Liver (tissue), 9 donors: Measurements from ENCODE around the gene SIT1. TPM values are rescaled to one million over a fixed set of nuclear protein-coding genes. Genes with fewer than 3 reads are reported as not detected.

Source experiments
- DNase-seq: peaks from one replicate; pipeline ENCODE4 v3.0.0-alpha.2; 2017; ENCODE audit warnings: low spot score
- H3K27ac ChIP-seq, 2 donors: one replicate each; pipeline ENCODE4 v1.7.0; 2013; ENCODE audit warnings: inconsistent platforms in 2 of 2, low read length in 2 of 2, control low read depth in 1 of 2, low read depth in 1 of 2, mild to moderate bottlenecking in 1 of 2
- H3K27me3 ChIP-seq, 4 donors: one replicate each; pipeline versions ENCODE4 v1.6.1 to v1.7.0; 2013; ENCODE audit warnings: low read length in 3 of 4, inconsistent platforms in 1 of 4, mild to moderate bottlenecking in 1 of 4, moderate library complexity in 1 of 4; ENCODE audit not compliant: control insufficient read depth in 4 of 4, insufficient read depth in 4 of 4
- H3K36me3 ChIP-seq, 4 donors: one replicate each; pipeline versions ENCODE4 v1.6.1 to v1.7.0; 2013; ENCODE audit warnings: low read length in 3 of 4, mild to moderate bottlenecking in 3 of 4, low read depth in 1 of 4, moderate library complexity in 1 of 4; ENCODE audit not compliant: control insufficient read depth in 4 of 4, insufficient read depth in 3 of 4
- H3K4me1 ChIP-seq, 4 donors: one replicate each; pipeline versions ENCODE4 v1.6.1 to v1.7.0; 2013; ENCODE audit warnings: low read length in 3 of 4, mild to moderate bottlenecking in 3 of 4, moderate library complexity in 1 of 4; ENCODE audit not compliant: control insufficient read depth in 4 of 4, insufficient read depth in 4 of 4
- H3K4me3 ChIP-seq, 3 donors: one replicate each; pipeline versions ENCODE4 v1.6.1 to v1.7.0; 2013; ENCODE audit warnings: low read length in 3 of 3, control low read depth in 1 of 3, low read depth in 1 of 3, mild to moderate bottlenecking in 1 of 3
- H3K9ac ChIP-seq, 2 donors: one replicate each; pipeline ENCODE4 v1.7.0; 2013; ENCODE audit warnings: low read length in 2 of 2, mild to moderate bottlenecking in 2 of 2, moderate library complexity in 2 of 2, control low read depth in 1 of 2, low read depth in 1 of 2
- H3K9me3 ChIP-seq, 4 donors: one replicate each; pipeline versions ENCODE4 v1.6.1 to v1.7.0; 2013; ENCODE audit warnings: low read length in 3 of 4; ENCODE audit not compliant: control insufficient read depth in 4 of 4
- EGR1 ChIP-seq, 2 donors: IDR thresholded peaks; 2 replicates each; pipeline ENCODE4 v1.6.1; 2016 to 2018; ENCODE audit warnings: antibody characterized with exemption in 2 of 2, low read depth in 2 of 2
- FOXA2 ChIP-seq: IDR thresholded peaks from 2 replicates; pipeline ENCODE4 v1.6.1; 2016; ENCODE audit warnings: antibody characterized with exemption
- GABPA ChIP-seq, 2 donors: IDR thresholded peaks in 1 of 2; conservative IDR thresholded peaks in 1 of 2; 2 replicates each; pipeline ENCODE4 v1.6.1; 2016; ENCODE audit warnings: antibody characterized with exemption in 2 of 2, mild to moderate bottlenecking in 1 of 2, moderate library complexity in 1 of 2
- HNF4A ChIP-seq, 2 donors: conservative IDR thresholded peaks; 2 replicates each; pipeline ENCODE4 v1.6.1; 2016; ENCODE audit warnings: antibody characterized with exemption in 2 of 2, mild to moderate bottlenecking in 2 of 2
- JUND ChIP-seq, 2 donors: IDR thresholded peaks; 2 replicates each; pipeline ENCODE4 v1.6.1; 2016; ENCODE audit warnings: antibody characterized with exemption in 2 of 2
- NR2F2 ChIP-seq: IDR thresholded peaks from 2 replicates; pipeline ENCODE4 v1.6.1; 2016; ENCODE audit warnings: antibody characterized with exemption
- RAD21 ChIP-seq, 2 donors: IDR thresholded peaks; 2 replicates each; pipeline ENCODE4 v1.6.1; 2016; ENCODE audit warnings: antibody characterized with exemption in 2 of 2, mild to moderate bottlenecking in 2 of 2
- RXRA ChIP-seq, 2 donors: IDR thresholded peaks; 2 replicates each; pipeline ENCODE4 v1.6.1; 2017 to 2018; ENCODE audit warnings: antibody characterized with exemption in 2 of 2, mild to moderate bottlenecking in 1 of 2
- SP1 ChIP-seq: IDR thresholded peaks from 2 replicates; pipeline ENCODE4 v1.6.1; 2018; ENCODE audit warnings: antibody characterized with exemption, mild to moderate bottlenecking
- TAF1 ChIP-seq: conservative IDR thresholded peaks from 2 replicates; pipeline ENCODE4 v1.6.1; 2016; ENCODE audit warnings: antibody characterized with exemption, mild to moderate bottlenecking
- YY1 ChIP-seq: IDR thresholded peaks from 2 replicates; pipeline ENCODE4 v1.6.1; 2016; ENCODE audit warnings: antibody characterized with exemption, mild to moderate bottlenecking
- WGBS: extraction: QIAGEN DNeasy Blood & Tissue Kit; methylation state at CpG from one replicate; pipeline ENCODE4 v1.1.7; 2013; 5-methylcytosine and 5-hydroxymethylcytosine counted together
- polyA plus RNA-seq, 2 donors: library from polyadenylated mRNA; stranded (reverse) in 1 of 2; unstranded in 1 of 2; fragments of 200-250 nt in 1 of 2; fragments of >200 nt in 1 of 2; fragmentation: Nextera tagmentation in 1 of 2; extraction: Ambion mirVana in 1 of 2; gene quantifications; one replicate each; pipeline versions ENCODE4 v1.2.1 to v1.2.3, GENCODE V29; 2013 to 2015
- total RNA-seq, 2 donors: library from RNA; depleted of rRNA; stranded (reverse); fragments of >200 nt; gene quantifications; one replicate each; pipeline ENCODE4 v1.2.3, GENCODE V29; 2014
- TF ChIP-seq, protein P1 (sequence below): IDR thresholded peaks from 2 replicates; pipeline ENCODE4 v1.6.1; 2016; ENCODE audit warnings: antibody characterized with exemption, mild to moderate bottlenecking
- TF ChIP-seq, protein P2 (sequence below): IDR thresholded peaks from 2 replicates; pipeline ENCODE4 v1.6.1; 2016; ENCODE audit warnings: antibody characterized with exemption
- TF ChIP-seq, protein P3 (sequence below): IDR thresholded peaks from 2 replicates; pipeline ENCODE4 v1.6.1; 2016; ENCODE audit warnings: antibody characterized with exemption
- TF ChIP-seq, protein P4 (sequence below): IDR thresholded peaks from 2 replicates; pipeline ENCODE4 v1.6.1; 2016; ENCODE audit warnings: antibody characterized with exemption
- TF ChIP-seq, protein P5 (sequence below): fragments of 150-350 bp; IDR thresholded peaks from 2 replicates; pipeline ENCODE4 v1.5.1; 2017; ENCODE audit warnings: improper control_type of control experiment, low read depth, low read length; ENCODE audit not compliant: missing input control
- donor health status: healthy.
- donor health status: healthy.
- donor health status: healthy.
- donor health status: healthy.
- donor health status: healthy.

SIT1 gene
- total and polyA plus RNA-seq, 4 donors, result 0.17 to 1.1 (median 0.34) TPM

DNA sequence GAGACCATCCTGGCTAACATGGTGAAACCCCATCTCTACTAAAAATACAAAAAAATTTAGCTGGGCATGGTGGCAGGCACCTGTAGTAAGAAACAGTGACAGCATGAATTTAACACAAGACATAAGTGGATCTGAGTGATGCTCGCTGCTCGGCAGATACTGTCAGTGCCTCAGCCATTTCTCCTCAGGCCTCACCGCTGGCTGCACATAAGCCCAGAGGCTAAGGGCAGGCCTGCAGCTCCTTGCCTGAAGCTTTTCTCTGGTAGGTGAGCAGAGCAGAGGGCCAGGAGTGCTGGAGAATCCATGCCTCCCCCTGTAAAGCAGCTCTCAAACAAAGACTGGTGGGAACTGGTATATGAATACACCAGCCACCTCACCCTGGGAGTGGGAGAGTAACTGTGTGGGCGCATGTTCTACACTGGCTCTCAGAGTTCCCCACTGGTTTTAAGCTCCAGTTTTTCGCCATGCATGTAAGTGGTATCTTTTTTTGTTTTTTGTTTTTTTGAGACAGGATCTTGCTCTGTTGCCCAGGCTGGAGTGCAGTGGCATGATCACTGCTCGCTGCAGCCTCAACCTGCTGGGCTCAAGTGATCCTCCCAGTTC lies 22.2 kb downstream of the SIT1 start (continued):
- TF ChIP-seq, protein P1, sequence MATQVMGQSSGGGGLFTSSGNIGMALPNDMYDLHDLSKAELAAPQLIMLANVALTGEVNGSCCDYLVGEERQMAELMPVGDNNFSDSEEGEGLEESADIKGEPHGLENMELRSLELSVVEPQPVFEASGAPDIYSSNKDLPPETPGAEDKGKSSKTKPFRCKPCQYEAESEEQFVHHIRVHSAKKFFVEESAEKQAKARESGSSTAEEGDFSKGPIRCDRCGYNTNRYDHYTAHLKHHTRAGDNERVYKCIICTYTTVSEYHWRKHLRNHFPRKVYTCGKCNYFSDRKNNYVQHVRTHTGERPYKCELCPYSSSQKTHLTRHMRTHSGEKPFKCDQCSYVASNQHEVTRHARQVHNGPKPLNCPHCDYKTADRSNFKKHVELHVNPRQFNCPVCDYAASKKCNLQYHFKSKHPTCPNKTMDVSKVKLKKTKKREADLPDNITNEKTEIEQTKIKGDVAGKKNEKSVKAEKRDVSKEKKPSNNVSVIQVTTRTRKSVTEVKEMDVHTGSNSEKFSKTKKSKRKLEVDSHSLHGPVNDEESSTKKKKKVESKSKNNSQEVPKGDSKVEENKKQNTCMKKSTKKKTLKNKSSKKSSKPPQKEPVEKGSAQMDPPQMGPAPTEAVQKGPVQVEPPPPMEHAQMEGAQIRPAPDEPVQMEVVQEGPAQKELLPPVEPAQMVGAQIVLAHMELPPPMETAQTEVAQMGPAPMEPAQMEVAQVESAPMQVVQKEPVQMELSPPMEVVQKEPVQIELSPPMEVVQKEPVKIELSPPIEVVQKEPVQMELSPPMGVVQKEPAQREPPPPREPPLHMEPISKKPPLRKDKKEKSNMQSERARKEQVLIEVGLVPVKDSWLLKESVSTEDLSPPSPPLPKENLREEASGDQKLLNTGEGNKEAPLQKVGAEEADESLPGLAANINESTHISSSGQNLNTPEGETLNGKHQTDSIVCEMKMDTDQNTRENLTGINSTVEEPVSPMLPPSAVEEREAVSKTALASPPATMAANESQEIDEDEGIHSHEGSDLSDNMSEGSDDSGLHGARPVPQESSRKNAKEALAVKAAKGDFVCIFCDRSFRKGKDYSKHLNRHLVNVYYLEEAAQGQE, result no peak

DNA sequence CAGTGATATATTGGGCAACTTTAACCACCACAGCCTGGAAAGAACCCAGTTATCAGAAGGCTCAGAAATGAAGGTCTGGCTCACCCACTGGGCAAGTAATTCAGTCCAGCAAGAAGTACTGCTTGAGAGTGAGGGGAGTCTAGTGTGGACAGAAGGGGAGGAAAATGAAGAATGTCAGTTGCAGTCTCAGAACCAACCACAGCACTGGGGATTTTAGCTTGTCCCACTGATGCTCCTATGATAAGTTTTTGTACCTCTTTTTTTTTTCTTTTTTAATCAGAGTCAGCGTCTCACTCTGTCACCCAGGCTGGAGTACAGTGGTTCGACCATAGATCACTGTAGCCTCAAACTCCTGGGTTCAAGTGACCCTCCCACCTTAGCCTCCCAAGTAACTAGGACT lies 23.2 kb downstream of the SIT1 start:
- WGBS, result 93% methylated on average over 2 of the region's 2 CpGs
- H3K27me3 ChIP-seq, result no peaks in the 10 kb centered on the region
- no peak for DNase-seq
- no peaks in the 10 kb centered on the region for H3K9me3 ChIP-seq
- no peak overlapping the region for H3K4me3 ChIP-seq
- no peak overlapping the region for H3K9ac ChIP-seq
- H3K4me1 ChIP-seq, result no peaks in the 10 kb centered on the region
- TF ChIP-seq HNF4A (conservative IDR thresholded peaks at IDR 0.05), result no peak
- no peak for TF ChIP-seq RXRA (IDR thresholded peaks at IDR 0.05)
- no peak for TF ChIP-seq SP1
- TF ChIP-seq GABPA (IDR thresholded peaks at IDR 0.05 in 1 of 2, conservative IDR thresholded peaks at IDR 0.05 in 1 of 2), result no peak
- TF ChIP-seq, protein P1, result no peak
- no peak for TF ChIP-seq FOXA2
- TF ChIP-seq TAF1, result no peak
- TF ChIP-seq, protein P2, sequence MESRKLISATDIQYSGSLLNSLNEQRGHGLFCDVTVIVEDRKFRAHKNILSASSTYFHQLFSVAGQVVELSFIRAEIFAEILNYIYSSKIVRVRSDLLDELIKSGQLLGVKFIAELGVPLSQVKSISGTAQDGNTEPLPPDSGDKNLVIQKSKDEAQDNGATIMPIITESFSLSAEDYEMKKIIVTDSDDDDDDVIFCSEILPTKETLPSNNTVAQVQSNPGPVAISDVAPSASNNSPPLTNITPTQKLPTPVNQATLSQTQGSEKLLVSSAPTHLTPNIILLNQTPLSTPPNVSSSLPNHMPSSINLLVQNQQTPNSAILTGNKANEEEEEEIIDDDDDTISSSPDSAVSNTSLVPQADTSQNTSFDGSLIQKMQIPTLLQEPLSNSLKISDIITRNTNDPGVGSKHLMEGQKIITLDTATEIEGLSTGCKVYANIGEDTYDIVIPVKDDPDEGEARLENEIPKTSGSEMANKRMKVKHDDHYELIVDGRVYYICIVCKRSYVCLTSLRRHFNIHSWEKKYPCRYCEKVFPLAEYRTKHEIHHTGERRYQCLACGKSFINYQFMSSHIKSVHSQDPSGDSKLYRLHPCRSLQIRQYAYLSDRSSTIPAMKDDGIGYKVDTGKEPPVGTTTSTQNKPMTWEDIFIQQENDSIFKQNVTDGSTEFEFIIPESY, result no peak
- TF ChIP-seq RAD21 (IDR thresholded peaks at IDR 0.05), result no peak
- no peak overlapping the region for H3K27ac ChIP-seq
- H3K36me3 ChIP-seq, result no peaks in the 10 kb centered on the region

DNA sequence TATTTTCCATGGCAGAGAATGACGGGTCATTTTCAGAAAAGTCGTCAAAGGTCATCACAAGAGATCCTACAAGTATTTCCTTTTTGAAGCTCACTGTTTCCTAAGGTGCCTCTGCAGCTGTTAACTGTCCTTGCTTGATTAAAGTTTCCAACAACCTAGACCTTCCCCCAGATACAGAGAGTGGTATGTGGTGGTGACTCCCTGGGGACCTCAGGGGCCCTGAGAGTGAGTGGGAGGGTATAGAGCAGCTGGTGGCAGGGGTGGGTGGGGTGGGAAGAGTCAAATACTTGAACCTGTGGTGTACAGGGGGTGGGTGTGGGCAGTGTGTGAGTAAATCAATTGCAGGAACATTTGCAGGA lies 31.0 kb downstream of the SIT1 start:
- no peak for DNase-seq
- Histone ChIP-seq H3K27me3 (peaks cover 0 to 8% (median 0%) of the 10 kb centered on the region in 4 donors), H3K36me3 (no peaks in the 10 kb centered on the region), H3K9ac (no peak overlapping the region), H3K27ac (no peak overlapping the region), H3K4me1 (peaks cover 0 to 2% (median 0%) of the 10 kb centered on the region in 4 donors), H3K9me3 (no peaks in the 10 kb centered on the region), H3K4me3 (no peak overlapping the region)
- 68% methylated on average over 2 of the region's 2 CpGs for WGBS
- TF ChIP-seq TAF1 (no peak), HNF4A (conservative IDR thresholded peaks at IDR 0.05) (no peak), NR2F2 (no peak), FOXA2 (no peak), EGR1 (IDR thresholded peaks at IDR 0.05; ENCODE audit: low read depth in 2 of 2) (no peak), YY1 (no peak), JUND (IDR thresholded peaks at IDR 0.05) (no peak), RAD21 (IDR thresholded peaks at IDR 0.05) (no peak), GABPA (IDR thresholded peaks at IDR 0.05 in 1 of 2, conservative IDR thresholded peaks at IDR 0.05 in 1 of 2) (no peak)
- TF ChIP-seq, protein P3, sequence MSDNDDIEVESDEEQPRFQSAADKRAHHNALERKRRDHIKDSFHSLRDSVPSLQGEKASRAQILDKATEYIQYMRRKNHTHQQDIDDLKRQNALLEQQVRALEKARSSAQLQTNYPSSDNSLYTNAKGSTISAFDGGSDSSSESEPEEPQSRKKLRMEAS, result no peak
- TF ChIP-seq, protein P2, result no peak
- TF ChIP-seq, protein P4, sequence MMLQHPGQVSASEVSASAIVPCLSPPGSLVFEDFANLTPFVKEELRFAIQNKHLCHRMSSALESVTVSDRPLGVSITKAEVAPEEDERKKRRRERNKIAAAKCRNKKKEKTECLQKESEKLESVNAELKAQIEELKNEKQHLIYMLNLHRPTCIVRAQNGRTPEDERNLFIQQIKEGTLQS, result no peak
- TF ChIP-seq, protein P5, sequence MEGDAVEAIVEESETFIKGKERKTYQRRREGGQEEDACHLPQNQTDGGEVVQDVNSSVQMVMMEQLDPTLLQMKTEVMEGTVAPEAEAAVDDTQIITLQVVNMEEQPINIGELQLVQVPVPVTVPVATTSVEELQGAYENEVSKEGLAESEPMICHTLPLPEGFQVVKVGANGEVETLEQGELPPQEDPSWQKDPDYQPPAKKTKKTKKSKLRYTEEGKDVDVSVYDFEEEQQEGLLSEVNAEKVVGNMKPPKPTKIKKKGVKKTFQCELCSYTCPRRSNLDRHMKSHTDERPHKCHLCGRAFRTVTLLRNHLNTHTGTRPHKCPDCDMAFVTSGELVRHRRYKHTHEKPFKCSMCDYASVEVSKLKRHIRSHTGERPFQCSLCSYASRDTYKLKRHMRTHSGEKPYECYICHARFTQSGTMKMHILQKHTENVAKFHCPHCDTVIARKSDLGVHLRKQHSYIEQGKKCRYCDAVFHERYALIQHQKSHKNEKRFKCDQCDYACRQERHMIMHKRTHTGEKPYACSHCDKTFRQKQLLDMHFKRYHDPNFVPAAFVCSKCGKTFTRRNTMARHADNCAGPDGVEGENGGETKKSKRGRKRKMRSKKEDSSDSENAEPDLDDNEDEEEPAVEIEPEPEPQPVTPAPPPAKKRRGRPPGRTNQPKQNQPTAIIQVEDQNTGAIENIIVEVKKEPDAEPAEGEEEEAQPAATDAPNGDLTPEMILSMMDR, result no peak
